GM21528 (cell line): ENCODE results near the gene HACL1.
"Not testable (repeated sequence)": the region's sequence is repeated elsewhere in the genome, so short reads cannot be mapped to it uniquely, and the experiment has no call there.

Experiments
- ATAC-seq: cut with Tn5 transposase; IDR thresholded peaks from one replicate; pipeline ENCODE4 v1.9.1; 2021; ENCODE audit warnings: mild to moderate bottlenecking, moderate library complexity; ENCODE audit not compliant: unreplicated experiment, low FRiP score

The HACL1 gene

DNA sequence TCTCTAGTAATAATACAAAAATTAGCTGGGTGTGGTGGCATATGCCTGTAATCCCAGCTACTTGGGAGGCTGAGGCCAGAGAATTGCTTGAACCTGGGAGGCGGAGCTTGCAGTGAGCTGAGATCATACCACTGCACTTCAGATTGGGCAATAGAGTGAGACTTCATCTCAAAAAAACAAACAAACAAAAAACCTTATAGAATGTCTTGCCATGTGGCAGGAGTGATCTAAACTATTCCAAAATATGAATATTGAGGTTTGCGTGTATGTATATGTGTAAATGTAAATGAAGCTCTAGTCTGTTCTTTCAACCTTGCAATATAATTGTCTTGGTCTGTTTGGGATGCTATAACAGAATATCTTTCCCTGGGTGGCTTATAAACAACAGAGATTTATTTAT, 68.8 kb downstream of the HACL1 start:
- ATAC-seq: not testable (repeated sequence)

DNA sequence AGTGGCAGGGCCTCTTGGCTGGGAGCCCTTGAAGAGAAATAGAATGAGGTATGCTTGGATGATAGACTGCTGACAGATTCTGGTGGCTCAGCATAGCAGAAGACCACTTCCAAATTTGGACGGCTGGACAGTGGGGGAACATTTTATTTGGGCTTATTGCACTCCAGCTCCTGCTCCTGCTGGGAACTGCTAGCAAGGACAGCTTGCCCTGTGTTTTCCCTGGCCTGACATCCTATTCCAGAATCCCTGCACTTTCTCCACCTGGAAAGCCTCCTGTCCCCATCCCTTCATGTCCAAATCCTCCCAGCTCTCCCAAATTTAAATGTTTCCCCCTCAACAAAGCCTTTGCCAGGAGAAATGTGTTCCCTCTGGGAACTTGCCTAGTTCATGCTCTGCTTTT, 70.0 kb downstream of the HACL1 start:
- ATAC-seq: no peak

DNA sequence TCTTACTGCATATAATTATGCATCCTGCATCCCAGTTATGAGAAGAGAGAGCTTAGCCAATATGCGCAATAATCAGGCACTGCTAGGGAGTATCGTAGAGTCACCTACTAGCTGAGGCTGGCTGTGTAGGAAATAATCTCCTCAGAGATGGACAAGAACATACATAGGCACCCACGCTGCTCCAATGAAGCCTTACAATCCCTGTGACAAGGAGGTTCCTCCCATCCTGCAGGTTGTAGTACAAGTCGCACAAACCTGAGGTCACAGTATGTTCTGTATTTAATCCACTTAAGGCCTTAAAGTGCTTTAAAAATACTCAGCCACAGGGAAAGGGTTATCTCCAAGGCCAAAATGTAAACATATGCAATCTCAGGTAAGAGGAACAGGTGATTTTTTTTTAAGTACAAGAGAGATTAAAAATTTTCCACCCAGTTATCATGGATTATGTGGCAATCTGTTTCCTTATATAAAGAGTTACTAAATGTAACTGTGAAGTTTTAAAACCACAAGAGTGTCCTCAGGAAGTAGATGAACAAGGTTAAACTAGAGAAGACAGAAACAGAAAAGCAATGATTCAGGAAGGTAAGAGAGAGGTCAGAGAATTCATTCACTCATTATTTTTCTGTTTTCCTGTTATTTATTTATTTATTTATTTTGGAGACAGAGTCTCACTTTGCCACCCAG, 72.4 kb downstream of the HACL1 start:
- no peak for ATAC-seq

DNA sequence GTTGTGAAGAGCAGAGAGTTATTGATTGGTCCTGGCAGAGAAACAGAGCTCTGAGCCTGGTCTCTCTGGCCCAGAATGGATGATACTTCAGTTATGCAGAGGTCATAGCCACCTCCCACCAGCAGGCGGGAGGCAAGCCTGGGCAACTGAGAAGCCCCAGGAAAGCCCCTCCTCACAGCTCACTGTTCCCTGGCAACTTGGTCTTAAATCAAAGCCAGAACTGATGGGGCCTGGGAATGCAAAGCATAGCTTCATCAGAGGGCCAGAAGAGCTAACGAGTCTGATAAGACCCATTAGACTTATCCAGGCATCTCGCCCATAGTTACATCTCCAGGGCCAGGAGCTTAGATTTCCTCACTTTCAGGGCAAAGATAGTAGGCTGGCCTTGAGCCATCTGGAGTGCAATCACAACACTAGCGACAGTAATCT, 74.3 kb downstream of the HACL1 start:
- ATAC-seq: no peak

DNA sequence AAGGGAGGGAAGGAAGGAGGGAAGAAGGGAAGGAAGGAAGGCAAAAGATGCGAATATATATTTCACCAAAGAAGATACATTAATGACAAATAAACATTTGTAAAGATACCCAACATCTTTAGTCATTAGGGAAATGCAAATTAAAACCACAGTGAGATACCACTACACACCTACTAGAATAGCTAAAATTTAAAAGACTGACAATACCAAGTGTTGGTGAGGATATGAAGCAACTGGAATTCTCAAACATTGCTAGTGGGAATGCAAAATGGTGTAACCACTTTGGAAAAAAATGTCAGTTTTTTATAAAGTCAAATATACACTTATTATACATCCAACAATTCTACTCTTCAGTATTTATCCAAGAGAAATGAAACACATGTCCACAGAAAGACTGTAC, 75.6 kb downstream of the HACL1 start:
- ATAC-seq: no peak

DNA sequence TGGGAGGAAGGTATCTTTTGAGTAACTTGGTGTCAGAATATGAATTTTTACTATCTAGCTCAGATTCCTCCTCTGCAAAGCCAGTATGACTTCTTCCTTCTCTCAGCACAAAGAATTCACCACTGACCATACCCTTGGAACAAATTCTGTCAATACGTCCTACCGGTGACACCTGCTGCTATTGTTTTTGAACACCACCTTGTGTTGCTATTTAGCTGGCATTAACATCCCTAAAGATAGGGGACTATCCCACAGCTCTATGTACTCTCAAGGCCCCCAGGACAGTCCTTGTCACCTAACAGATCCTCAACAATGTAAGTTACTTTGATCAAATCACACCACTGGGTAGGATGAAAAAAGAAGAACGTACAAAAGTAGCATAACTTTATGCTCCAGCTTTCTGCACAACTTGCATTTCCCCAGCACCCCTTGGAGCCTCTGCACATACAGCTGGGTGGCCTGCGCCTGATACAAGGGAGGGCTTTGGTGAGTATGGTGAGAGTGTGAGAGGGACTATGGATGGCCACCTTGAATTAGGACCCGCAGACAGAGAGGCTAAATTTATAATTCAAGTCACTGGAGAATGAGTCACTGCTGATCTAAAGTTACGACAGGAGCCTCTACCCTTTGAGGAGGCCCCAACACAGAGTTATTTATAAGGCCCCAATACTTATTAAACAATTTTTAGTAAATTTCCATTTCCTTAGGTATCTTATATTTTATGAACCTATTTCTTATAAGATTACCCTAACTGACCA, 77.5 kb downstream of the HACL1 start:
- ATAC-seq: no peak

DNA sequence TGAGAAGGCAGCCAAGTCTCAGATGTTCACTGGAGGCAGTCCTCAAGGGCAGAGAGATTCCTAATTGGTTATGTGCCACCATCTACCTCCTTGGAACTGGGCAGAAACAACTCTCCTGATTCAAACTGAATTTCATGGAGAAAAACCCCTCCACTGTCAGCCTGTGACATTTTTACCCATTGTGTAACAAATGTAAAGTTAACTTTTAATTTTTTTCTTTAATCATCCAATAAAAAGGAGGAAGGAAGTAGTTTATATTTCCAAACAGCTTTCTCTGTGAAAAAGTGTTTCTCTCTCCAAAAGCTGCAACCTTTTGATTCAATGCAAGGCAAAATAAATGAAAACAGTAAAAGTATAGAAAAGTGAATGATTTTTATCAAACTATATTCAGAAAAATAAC, 79.4 kb downstream of the HACL1 start:
- ATAC-seq: no peak

DNA sequence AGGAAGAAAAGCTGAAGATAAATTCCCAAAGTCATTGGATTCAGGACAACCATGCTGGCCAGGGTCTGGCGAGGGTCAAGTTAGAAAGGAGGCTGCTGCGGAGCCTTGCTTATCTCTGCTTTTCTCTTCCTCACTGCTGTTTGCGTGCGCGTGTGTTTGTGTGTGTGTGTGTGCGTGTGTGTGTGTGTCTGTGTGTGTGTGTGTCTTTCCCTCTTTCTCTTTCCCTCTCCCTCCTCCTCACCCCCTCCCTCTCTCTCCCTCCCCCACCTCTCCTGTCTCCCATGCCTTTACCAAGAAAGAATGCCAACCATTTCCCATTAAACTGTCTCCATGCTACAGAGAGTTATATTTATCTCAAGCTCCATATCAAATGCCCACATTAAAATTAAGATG, 79.8 kb downstream of the HACL1 start, which contains the start of gene COLQ:
Gene COLQ (minus strand): TSS at position 134 of the 393 bp plus-strand sequence. CDS start 81 bp downstream, at position 53.
- no peak for ATAC-seq

DNA sequence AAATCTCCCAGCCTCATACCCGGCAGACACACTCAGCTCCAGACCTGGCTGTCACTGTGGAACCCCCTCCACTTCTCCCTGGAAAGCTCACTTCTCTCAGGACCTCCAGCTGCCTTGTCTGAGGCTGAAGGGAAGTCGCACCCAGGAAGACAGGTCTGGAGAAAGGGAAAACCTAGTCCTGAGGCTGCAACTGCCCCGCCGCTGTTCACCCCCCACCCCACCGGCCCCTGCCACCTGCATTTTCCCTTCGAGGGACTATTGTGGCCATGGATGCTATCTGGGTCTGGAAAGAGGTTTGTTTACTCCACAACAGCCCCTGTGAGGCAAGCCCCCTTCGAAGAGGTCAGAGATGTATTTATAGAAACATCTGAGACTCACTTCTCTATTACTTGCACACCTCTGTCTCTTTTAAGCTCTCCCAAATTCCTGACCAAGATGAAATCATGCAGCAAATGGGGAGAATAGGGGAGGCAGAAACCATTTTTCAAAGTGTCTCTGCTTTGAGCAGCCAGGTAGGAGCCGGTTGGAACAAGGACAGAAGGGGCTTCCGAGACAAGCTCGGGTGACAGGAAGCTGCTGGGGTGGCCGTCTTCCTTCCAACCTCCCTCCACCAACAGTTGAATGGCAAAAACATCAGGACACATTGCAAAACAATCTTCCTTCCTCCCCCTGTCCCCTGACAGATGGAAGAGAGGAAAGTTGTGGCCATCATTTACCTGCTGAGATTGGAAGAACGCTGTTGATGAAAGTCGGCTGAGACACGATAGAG, 80.4 kb downstream of the HACL1 start:
- ATAC-seq: no peak

DNA sequence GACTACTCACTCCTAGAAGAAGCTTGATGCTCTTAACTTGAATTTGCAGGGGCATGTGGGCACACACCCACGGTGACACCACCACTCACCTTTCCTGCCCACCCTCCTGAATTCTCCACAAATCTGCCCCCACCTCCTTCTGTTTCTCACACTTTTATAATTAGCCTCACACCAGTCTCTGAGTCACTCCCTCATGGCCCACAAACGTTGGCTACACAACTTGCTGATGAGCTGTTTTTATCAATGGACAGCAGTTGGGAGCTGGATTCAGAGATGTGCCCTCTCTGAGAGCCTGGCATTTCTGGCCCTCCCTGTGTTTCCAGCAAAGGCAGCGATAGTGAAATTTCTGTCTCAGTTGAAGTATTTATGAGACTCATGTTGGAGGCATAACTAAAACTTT, 81.2 kb downstream of the HACL1 start:
- ATAC-seq: no peak

DNA sequence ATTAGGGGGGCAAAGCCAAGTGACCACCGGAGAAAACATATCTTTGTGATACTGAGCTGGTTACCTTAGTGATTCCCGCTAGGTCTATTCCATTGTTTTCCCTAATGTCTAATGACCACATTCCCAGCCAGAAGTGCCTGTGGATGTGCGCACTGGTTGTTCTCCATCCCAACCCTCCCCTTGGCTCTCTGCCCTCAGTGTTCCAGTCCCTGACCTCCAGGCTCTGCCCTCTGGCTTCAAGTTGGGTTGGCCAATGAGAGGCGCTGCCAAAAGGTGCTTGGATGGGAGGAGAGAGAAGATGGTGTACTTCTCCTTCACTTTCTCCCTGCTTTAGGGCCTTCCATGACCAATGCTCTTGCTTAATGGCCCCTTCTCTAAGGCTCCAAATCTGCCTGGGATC, 82.3 kb downstream of the HACL1 start:
- ATAC-seq: no peak

DNA sequence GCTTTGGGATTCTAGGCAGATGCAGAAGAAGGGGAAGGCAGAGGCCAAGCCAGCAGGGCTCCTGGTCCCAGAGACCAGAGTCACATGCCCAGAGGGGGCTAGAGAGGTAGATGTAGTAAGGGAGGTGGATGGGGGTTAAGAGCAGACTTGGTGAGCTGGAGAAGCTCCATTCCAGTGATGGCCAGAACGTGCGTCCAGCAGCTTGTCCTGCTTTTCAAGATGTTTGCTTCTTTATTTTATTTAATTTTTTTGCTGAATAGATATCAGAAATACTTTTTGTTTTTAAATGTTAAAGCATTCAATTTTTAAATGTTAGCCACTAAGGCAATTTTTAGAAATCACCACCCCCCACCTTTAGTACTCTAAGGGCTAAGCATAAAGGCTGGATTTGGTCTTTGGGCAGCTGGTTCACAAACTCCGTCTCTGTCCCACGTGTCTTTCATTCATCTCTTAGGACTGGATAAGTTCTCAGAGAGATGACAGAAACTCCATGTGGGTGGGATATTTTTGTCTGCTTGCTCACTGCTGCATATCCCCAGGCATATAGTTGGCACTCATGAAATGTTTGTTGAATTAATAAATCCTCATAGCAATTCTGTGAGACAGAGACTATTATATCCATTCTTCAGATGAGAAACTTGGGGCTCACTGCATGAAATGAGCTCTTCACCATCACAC, 86.6 kb downstream of the HACL1 start:
- no peak for ATAC-seq

DNA sequence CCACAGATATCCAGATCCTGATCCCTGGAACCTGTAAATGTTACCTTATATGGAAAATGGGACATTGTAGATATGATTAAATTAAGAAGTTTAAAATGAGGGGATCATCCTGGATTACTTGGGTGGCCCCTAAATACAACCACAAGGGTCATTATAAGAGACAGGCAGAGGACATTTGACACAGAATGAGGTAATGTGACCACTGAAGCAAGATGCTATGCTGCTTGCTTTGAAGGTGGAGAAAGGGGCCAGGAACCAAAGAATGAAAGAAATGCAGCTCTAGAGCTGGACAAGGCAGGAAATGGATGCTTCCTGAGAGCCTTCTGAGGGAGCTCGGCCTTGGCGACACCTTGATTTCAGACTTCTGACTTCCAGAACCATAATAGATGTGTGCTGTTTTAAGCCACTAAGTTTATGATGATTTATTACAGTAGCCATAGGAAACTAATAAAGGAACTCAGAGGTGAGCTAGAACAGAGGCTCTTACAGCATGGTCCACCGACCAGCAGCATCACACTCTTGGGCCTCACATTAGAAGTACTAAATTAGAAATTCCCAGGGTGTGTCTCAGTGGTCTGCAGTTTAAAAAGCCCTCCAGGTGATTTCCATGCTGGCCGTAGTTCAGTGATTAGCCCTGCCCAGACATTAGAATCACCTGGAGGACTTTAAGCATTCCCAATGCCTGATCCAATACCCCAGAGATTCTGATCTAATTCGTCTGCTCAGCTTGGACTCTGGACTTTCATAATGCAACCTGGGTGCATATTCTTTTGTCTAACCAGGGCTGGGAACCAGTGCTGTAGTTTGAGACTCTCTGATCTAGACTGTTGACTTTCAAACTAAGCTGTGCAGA, 87.3 kb downstream of the HACL1 start:
- ATAC-seq: no peak

DNA sequence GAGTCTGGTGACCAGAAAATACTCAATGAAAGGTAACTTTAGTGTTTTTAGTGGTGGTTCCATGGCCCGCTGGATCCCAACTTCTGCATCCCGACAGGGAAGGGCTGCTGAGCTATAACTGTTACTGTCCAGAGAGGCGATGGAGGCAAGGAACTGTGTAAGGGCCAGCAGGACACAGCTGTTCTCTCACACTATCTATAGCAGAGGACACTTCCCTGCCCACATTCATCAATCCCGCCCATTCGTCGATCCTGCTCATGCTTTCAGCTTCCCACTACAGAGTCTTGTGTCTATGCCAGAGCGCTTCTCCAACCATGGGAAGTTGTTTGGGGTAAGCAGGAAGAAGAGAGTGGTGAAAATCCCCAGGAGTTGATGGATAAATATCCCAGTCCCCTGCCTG, 88.3 kb downstream of the HACL1 start:
- no peak for ATAC-seq

DNA sequence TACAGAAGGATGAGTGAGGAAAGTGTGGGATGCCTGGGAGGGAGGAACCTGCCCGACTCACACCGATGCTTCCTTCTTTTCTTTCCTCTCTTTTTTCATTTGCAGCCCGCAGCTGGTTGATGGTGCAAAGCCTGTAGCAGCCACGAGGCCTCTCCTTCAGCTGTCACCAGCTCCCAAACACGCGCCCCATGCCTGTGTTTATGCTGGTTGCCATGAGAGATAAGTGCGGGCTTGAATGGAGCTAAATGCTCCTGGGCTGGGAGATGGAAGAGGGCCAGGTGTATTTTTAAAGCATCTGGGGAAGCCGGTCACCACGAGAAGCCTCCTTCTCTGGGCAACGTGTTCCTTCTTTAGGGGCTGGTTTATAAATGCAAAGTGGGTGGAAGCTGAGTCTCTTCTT, 89.2 kb downstream of the HACL1 start:
- no peak for ATAC-seq

DNA sequence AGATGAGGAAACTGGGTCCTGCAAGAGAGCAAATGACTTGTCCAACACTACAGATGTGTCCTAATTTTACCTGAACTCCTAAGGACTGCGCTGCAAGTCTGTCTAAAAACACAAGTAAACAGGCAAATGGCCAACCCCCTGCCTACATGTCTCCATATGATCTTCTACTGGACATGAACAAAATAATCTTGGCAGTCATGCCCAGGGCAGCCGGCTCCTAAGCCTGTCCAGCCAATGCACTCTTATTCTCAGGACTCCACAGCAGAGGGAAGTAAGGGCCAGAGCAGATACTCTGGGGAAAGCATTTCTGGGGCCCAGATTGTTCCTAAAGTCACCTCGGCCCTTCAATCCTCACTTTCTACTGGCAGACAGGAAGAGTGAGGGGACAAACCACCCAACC, 90.2 kb downstream of the HACL1 start:
- no peak for ATAC-seq
